Stimulated activated CD4-positive, alpha-beta T cell treated with anti-CD3 and anti-CD28 coated beads, TNF-alpha, amount 100 ng/mL, for 4 hours (primary cell): ENCODE results near the gene NUP54.

Source experiments
- DNase-seq, 3 experiments: peaks; one replicate each; pipeline ENCODE4 v3.0.0-alpha.2; 2020; ENCODE audit warnings: low read depth in 3 of 3

The NUP54 gene, protein sequence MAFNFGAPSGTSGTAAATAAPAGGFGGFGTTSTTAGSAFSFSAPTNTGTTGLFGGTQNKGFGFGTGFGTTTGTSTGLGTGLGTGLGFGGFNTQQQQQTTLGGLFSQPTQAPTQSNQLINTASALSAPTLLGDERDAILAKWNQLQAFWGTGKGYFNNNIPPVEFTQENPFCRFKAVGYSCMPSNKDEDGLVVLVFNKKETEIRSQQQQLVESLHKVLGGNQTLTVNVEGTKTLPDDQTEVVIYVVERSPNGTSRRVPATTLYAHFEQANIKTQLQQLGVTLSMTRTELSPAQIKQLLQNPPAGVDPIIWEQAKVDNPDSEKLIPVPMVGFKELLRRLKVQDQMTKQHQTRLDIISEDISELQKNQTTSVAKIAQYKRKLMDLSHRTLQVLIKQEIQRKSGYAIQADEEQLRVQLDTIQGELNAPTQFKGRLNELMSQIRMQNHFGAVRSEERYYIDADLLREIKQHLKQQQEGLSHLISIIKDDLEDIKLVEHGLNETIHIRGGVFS

DNA sequence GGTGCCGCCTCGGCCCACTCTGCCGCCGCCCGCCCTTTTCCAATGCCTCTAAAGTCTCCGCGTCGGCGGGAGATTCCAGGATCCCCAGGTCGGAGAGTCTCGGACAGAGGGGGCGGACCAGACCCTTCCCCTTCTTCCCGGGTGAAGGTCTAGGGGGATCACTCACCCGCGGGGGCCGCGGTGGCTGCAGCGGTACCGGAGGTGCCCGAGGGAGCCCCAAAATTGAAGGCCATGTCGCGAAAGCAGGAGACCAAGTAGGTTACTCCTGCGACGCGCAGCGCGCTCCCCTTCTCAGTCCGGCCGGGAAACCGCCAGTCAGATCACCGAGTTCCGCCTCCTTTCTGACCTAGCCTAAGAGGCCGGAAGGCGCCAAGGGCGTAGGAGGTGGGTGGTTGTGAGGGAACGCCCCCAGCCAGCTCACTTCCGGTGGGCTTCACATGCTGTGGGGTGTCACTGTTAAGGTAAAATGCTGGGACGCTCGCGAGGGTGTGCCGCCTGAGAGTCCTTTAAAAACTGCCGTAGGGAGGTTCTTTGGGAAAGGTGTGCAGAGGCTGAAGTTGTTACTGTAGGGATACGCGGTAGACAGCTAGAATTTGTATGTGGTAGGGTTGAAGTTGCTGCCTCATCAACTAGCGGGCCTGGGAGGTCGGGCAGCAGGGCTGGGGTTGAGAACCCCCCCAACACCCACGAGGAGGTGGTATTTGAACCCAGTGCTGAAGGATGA, at the start of gene NUP54:
Gene NUP54 (minus strand): TSS at position 256 of the 724 bp plus-strand sequence. CDS start 23 bp downstream, at position 233.
- DNase-seq = peak; percentile 91 to 96 (median 92)

DNA sequence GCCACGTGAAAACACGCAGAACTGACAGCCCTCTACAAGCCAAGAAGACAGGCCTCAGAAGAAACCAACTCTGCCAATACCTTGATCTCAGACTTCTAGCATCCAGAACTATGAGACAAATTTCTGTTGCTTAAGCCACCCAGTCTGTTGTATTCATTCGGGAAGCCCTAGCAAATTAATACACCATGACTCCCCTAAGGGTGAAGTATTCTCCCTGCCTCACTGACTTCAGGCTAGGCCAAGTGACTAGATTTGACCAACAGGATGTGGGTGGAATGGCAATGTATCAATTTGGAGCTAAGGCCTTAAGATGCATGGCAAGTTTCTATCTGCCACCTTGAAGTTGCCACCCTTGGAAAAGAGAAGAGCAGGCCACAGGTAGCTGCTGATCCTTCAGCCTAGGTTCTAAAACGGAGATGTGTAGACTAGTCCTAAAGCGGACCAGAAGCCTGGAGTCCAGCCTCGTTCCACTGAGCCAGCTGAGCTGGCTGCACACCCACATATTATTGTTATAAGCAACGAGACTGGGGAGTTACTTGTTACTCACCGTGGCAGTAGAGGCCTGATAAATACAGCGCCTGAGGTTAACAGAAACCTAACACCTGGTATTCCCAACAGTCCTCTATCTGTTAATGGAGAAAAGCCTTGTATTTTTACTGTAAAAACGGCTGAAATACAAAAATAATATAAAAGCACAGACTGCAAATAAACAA, 49.0 kb upstream of the NUP54 start:
- no peak for DNase-seq

DNA sequence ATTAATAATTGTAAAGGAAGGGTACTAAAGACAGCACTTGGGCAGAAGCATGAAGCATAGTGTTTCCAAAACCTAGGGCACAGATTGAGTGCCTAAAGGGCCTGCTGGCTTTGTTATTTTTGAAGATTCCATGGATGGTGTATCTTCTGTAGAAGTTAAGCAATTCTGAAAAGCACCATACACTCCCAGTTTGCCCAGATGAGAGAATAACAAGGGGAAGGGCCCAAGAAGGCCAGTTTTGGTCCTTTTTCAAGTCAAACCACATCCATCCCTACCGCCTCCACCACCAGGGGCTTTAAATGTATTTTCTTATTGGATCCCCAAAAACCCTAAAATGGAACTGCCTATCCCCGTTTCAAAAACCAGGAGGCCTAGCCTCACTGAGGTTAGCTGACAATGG, 48.2 kb upstream of the NUP54 start:
- no peak for DNase-seq

DNA sequence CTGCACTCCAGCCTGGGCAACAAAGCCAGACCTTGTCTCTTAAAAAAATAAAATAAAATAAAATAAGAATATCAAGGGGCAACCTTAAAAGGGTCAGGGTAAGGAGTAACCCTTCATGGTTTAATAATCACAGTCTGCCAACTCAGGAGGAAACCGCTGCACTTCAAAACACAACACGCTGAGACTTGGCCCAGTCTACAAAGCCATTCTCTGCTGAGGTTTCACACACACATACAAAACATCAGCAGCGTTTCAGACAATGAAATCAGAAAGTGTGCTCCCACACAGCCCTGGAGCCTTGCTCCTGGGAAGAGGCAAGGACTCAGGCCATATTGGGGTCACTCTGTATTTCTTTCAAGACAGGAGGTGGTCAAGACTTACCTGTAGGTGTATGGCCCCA, 47.1 kb upstream of the NUP54 start:
- DNase-seq = no peak

DNA sequence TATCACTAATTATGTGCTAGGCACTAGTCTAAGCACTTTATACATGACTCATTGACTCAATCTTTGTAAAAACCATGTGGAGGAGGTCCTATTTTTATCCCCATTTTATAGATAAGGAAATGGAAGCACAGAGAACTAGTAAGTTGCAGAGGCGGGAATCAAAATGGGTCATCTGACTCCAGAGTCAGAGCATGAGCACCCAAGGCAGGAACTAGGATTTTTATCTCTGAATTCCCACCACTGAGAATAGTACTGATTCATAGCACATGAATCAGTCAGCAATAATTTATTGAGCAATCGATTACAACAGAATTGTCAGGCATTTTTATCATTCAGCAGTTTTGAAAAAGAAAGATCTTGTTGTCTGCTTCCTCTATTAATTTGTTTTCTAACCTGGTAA, 46.1 kb upstream of the NUP54 start:
- no peak for DNase-seq

DNA sequence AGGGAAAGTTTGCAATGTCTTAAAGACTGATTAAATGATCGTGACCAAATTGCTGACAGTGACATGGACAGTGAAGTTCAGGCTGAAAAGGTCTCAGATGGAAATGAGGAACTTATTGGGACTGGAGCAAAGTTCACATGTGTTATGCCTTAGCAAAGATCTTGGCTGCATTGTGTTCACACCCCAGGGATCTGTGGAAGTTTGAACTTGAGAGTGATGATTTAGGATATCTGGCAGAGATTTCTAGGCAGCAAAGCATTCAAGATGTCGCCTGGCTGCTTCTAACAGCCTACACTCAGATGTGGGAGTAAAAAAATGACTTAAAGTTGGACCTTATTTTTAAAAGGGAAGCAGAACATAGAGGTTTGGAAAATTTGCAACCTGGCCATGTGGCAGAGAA, 44.0 kb upstream of the NUP54 start:
- DNase-seq = no peak

DNA sequence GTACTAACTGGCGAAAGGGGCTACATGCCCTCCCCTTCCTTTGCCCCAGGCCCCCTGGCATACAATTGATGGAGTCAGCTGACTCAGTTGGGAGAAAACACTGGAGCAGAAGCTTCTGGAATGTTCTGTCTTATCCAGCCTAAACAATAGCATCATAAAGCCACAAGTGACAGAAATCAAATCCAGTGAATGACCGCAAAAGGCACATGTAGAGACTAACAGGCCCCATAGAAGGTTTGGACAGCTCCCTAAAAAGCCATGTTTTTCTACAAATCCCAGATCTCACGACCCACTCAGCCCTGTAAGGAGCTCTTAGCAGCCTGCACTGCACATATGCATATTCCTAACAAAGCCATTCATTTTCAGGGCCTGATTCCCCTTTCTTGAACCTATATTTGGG, 40.4 kb upstream of the NUP54 start:
- no peak for DNase-seq

DNA sequence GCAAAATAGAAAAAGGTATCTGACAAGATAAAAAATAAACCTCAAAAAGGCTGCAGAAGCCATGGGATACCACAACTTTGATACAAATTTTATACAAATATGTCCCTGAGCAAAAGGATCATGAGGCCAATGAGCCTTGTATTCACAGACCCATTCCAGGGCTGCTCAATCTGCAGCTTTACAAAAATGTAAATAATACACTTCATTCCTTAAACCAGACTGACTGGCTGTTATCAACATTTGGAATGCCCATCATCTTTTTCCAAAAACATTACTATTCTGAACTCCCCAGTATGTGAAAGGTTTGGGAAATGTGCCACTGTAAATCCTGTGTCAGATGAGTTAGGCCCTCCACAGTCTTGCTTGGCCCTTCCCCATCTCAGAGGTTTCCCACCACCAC, 40.0 kb upstream of the NUP54 start:
- no peak for DNase-seq

DNA sequence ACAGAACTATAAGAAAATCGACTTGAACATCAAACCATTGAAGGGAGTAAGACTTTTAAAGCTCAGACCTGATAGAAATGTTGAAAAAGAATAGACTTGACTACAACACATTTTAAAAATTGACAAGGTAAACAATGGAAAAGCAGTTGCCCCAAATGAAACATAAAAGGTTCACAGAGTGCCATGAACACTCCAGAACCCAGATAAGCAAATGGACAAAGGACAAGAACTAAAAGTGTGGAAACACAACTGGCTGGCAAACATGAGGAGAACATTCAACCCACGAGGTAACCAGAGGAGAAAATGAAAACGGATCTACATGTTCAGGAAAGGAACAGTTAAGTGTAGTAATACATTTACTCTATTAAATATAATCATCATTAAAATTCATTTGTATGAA, 39.0 kb upstream of the NUP54 start:
- DNase-seq = no peak

DNA sequence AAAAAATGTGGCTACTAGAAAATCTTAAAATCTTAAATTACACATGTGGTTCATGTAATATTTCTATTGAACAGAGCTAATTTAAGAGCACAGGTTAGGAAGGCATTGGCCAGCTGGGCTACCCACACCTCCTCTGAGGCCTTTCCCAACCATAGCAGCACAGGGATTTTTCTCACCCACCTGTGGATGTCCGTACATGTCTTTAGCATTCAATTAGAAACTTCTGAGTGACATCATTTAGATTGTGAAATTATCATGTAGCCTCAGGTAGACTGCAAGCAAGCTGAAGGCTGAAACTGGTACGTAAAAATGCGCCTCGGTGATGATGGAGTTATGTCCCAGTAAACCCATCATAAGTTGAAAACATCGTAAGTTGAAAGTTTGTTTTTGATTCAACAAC, 34.3 kb upstream of the NUP54 start:
- no peak for DNase-seq

DNA sequence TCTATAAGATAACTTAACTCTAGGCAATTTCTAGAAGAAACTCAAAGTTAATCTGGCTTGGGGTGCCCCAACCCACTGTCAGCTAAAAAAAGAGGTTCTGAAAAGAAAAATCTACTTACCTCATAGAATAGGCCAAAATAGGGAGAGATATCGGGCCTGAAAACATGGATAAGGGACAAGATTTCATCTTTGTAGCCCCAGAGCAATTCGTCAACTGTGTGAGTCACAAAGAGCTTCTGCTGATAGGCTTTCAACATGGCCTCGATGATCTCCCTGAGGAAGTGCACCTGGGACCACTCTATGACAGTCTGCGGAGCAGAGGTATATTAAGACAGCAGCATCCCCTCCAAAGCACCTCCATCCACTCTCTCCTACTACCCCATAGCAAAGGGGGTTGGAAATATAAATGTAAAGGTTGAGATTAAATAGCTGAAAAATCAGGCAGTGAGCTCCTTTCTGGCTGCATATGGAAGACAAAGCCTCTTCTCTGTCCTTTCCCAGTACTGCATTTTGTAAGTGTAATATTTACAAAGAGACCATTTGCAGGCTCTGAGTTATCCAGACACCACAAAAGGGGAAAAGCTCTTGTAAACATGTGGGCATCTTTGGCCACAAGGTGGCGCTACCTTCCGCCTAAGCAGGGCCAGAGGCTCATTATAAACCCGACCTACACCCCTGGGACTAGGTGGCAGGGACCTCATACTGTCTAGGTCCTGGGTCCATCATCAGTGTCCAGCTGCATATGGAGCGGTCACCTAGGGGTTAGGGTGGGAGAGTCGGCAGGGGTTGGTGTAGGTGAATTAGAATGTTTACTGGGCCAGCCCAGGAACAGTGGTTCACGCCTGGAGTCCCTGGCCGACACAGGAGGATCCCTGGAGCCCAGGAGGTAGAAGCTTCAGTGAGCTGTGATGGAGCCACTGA, 31.5 kb upstream of the NUP54 start:
- DNase-seq = peak; percentile 51 to 64 (median 63)

DNA sequence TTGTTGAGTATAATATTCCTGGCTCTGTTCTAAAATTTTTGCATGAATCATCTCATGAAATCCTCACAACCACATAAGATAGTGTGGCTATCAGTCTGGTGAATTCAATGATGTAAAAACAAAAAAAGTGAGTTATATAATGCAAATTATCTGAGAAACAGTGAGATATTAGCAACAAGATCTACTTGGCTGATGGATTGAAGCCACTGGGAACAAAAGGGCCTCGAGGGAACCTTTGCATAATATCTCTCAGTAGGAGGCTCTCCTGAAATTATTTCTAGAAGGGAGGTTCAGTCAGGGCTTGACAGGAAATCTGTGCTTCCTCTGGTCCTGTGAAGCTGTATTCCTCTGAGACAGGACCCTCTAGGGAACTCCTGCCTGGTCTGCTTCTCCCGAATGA, 30.1 kb upstream of the NUP54 start:
- DNase-seq = no peak

DNA sequence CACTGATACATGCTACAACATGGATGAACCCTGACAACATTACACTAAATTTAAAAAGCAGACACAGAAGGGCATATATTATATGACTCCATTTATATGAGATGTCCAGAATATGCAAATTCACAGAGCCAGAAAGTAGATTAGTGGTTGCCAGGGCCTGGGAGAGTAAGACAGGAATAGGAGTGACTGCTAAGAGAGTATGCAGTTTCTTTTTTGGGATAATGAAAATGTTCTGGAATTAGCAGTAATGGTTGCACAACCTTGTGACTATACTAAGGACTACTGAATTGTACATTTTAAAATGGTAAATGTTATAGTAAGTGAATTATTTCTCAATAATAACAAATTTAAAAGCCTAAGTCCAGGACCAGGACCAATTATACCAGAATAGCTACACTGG, 29.5 kb upstream of the NUP54 start:
- no peak for DNase-seq

DNA sequence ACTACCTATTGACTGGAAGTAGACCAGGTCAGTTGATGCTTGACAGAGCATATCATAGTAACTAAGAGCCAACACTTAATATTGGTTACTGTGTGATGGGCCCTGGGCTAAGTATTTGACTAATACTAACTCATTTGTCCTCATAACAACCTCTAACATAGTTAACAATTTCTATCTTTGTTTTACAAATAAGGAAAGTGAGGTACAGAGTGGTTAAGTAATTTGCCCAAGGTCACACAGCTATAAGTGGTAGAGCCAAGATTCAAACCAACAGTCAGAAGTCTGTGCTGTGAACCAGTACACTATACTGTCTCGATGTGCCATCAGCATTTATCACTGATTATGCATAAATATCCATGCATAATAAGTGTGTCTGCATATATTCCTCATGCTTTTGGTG, 27.1 kb upstream of the NUP54 start:
- no peak for DNase-seq

DNA sequence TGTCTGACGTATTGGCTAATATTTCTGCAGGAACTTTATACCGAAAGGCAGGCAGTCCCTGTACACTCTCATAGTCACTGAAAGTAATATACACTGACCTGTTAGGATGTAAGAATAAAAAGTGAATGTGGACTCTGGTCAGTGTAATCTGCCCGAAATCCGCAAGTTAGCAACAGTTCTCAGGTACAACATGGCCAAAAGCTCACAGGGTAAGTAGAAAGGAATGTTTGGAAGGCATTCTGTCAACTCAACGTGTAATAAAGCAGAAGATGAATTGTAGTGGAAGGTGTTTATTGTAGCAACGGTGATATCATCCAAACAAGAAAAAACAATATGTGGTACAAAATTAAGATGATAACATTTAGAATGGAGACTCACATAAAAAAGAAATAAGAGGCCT, 26.0 kb upstream of the NUP54 start:
- no peak for DNase-seq

DNA sequence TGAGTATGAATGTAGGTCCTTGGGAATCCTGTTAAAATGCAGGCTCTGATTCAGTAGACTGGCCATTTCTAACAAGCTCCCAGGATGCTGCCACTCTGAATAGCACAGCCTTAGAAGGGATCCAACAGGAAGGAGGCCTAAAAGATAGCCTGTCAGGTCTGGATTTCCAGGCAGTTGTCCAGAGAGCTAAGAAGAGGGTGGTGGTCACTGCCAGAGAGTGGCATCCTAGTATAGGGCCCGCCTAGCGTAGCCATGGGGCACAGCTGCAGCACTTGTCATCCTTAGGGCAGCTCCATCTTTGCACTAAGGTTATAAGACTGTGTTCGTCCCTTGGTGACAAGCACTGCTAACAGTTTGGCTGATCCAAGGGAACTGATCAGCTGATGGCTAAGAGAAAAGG, 20.5 kb upstream of the NUP54 start:
- DNase-seq = no peak

DNA sequence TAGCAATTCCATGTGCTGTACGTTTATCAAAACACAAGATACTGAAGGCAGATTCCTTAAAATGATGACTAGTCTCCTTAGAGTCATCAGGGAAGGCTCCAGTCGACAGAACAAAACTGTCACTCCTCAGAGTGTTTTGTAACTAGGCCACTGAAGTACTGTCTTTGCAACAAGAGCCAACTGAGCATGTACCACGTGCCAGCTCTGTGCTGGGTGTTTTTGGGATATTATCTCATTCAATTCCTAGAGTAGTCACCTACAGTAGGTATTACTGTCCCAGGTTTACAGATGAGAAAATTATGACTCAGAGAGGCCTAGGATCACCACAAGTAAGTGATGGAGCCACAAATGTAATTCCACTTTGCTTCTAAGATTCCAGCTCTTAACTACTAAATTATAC, 18.3 kb upstream of the NUP54 start:
- DNase-seq = no peak

DNA sequence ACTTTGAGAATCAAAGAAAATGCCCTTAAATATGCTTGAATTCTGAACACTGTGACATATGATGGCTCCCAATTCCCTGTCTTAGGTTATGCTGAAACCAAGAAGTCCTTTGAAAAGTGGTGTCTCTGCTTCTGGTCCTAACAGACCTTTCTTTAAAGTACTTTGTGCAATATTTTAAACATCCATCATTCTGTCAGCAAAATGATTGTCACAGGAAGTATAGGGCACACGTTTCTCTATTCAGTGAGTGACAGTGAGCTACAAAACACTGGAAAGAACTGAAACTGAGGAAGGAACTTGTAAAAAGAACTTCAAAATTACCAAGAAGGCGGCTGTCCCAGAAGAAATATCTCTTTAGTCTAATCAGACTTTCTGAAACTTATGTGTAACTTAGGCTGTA, 12.2 kb upstream of the NUP54 start:
- DNase-seq = no peak

DNA sequence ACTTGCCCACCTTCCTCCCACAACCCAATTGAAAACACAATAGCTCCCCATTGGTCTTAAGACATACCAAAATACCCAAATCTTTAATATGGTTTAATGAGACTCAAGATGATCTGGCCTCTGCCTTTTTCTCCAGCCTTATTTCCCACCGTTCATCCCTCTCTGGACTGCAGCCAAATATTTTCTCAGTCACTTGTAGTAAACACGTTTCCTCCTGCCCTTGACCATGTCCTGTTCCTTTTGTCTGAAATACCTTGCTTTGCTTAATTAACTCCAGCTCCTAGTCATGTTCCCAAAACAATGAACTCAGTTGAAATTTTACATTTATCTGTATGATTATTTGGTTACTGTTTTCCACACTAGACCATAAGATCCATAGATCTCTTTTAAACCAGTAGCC, 8.4 kb upstream of the NUP54 start:
- DNase-seq = no peak

DNA sequence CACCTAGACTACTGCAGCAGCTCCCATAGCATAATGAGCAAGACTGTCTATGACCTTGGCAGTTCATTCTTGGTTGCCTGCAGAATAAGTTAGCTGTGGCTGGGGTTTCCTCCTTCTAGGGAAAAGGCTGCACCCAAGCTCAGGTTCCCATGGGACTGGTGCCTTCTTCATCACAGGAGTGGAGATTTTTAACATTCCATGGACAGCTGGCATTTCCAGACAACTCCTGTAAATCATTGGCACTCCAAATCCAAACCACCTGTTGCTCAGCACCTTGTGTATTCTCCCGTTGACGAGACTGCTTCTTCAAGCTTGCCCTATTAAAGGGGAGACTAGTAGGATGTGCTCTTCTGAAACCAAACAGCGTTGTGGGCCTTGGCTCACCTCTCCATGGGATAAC, 7.8 kb upstream of the NUP54 start:
- no peak for DNase-seq

DNA sequence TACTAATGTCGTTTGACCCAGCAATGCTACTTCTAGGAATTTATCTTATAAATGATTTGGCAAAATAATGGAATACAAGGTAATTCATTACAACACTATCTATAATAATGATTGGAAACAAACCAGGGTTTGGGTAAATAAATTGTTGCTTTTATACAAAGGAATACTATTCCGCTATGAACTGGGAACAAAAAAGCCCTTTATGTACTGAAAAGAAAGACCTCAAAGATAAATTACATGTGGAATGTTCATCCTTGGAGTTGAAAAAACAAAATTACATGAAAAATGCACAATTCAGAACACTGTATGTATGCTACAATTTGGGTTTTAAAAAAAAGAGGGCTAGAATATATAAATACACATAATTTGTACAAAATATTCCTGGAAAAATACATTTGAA, 5.2 kb upstream of the NUP54 start:
- no peak for DNase-seq
